IPS-18c (cell line): ENCODE measurements around the gene DOK7.

ENCODE experiments used
- H3K4me3 ChIP-seq: 2 replicates; pipeline ENCODE4 v1.7.0; 2013; ENCODE audit warnings: low read depth, mild to moderate bottlenecking, low read length, moderate library complexity; ENCODE audit not compliant: insufficient read depth
- H3K9me3 ChIP-seq: one replicate; pipeline ENCODE4 v1.6.1; 2013; ENCODE audit warnings: mild to moderate bottlenecking, low read length, moderate library complexity; ENCODE audit not compliant: control insufficient read depth, insufficient read depth

The DOK7 gene

GRCh38 chr4:3424522-3425095, 38.5 kb upstream of the DOK7 start:
- H3K4me3 ChIP-seq, result no peak overlapping the region
- no peaks in the 10 kb centered on the region for H3K9me3 ChIP-seq

DNA sequence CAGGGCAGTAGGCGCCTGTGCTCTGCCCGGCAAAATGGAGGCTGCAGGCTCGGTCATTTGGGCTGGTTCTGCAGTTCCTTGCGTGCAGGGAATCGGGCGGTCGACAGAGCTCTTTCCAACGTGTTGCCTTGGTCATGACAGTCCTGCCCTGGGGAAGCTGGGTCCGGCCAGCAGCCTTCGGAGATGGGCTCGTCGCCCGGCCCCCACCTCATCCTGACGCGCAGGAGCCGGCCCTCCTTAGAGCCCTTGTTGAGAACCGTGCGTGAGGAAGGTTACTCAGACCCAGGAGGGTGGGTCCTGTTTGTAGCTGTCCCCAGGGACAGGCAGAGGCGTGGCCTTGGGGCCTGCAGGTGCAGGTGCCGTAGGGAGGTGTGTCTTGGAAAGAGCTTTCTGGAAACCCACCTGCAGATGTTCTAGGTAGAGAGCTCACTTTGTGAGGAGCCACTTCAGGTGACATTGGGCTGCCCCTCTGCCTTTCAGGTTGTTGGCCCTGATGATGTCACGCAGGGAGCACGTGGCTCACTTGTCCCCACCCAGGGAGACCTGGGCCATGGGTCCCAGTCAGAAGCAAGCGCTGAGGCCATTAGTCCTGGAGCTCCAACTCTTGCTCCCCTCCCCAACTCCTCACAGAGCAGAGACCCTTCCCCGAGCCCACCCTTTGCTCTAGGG, 36.5 kb upstream of the DOK7 start:
- no peaks in the 10 kb centered on the region for H3K9me3 ChIP-seq
- no peak overlapping the region for H3K4me3 ChIP-seq

- Histone ChIP-seq H3K4me3 (no peak overlapping the region), H3K9me3 (no peaks in the 10 kb centered on the region)
These were observed 36.0 kb upstream of the DOK7 start for GRCh38 chr4:3427134-3427476.

DNA sequence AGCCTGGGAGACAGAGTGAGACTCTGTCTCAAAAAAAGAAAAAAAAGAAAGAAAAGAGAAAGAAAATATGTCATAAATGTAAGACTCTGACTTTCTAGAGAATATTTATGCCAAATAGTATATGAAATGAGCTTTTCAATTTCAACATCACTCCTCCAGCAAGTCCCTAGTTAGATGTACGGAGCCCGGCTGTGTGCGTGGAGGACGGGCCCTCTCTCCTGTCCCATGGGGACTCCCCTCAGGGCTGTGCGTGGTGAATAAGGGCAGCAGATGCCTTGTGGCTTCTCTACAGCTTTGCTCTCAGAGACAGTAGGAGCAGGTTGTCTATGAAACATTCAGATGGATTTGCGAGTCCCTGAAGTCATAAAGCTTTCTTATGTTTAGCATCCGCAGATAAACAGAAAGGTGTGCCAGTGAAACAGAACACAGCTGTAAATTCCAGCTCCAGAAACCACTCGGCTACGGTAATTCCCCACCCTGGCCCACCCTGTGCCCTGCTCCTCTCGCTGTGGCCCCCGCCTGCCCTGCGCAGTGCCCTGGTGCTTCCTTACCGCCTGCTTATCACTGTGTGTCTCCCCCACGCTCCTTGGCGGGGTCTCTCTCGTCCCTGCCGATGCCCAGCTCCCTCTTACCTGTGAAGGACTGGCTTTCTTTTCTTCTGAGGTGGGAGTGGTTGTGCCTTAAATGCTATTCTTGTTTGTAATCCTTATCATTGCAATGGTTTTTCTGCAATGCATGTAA, 35.2 kb upstream of the DOK7 start:
- no peak overlapping the region for H3K4me3 ChIP-seq
- H3K9me3 ChIP-seq, result no peaks in the 10 kb centered on the region

GRCh38 chr4:3429651-3430050, 33.5 kb upstream of the DOK7 start:
- Histone ChIP-seq H3K4me3 (no peak overlapping the region), H3K9me3 (no peaks in the 10 kb centered on the region)

DNA sequence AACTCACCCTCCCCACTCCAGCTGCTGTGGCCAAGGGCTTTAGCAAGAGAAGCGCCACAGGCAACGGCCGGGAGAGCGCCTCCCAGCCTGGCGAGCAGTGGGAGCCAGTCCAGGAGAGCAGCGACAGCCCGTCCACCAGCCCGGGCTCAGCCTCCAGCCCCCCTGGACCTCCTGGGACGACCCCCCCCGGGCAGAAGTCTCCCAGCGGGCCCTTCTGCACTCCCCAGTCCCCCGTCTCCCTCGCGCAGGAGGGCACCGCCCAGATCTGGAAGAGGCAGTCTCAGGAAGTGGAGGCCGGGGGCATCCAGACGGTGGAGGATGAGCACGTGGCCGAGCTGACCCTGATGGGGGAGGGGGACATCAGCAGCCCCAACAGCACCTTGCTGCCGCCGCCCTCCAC, 32.6 kb upstream of the DOK7 start:
- Histone ChIP-seq H3K9me3 (no peaks in the 10 kb centered on the region), H3K4me3 (no peak overlapping the region)

GRCh38 chr4:3431446-3431993, 31.6 kb upstream of the DOK7 start:
- Histone ChIP-seq H3K4me3 (no peak overlapping the region), H3K9me3 (no peaks in the 10 kb centered on the region)

DNA sequence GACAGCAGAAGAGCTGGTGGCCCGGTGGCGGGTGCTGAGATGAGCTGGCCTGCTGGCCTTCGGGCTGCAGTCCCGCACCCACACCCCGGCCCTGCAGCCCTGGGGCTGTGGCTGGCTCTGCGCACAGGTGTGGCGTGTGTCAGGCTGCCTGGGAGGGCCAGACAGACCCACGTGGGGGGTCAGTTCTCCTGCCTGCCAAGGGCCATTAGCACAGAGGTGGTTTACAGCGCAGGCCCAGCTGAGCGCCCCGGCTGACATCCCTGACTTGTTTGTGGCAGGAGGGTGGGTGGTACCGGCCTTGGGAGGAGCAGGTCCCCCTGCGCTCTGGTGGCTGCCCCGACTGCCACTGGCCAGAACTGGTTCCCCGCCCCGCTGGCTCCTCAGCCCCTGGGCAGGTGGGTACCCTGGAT, 30.7 kb upstream of the DOK7 start:
- Histone ChIP-seq H3K9me3 (no peaks in the 10 kb centered on the region), H3K4me3 (no peak overlapping the region)

DNA sequence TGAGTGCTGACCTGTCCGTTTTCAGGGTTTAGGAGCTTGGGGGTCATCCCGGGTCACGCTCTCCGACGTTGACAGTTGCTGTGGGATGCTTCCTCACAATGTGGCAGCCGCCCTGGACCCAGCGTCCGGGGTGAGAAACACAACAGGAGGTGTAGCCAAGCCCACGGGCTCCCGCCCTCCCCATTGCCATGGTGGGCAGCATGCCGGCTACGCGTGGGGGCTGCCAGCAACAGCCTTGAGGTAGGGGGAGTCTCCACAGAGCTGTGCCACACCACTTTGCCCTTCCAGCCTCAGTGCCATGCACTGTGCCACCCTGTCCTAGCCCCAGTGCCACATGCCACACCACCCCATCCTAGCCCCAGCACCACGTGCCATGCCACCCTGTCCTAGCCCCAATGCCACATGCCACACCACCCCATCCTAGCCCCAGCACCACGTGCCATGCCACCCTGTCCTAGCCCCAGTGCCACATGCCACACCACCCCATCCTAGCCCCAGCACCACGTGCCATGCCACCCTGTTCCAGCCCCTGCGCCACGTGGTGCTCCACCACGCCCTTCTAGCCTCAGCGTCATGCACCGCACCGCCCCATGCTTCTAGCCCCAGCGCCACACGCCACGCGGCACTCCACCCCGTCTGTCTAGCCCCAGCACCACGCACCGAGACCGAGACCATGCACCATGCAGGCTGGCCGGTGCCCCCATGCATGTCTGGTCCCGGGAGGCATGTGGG, 29.8 kb upstream of the DOK7 start:
- no peaks in the 10 kb centered on the region for H3K9me3 ChIP-seq
- no peak overlapping the region for H3K4me3 ChIP-seq

DNA sequence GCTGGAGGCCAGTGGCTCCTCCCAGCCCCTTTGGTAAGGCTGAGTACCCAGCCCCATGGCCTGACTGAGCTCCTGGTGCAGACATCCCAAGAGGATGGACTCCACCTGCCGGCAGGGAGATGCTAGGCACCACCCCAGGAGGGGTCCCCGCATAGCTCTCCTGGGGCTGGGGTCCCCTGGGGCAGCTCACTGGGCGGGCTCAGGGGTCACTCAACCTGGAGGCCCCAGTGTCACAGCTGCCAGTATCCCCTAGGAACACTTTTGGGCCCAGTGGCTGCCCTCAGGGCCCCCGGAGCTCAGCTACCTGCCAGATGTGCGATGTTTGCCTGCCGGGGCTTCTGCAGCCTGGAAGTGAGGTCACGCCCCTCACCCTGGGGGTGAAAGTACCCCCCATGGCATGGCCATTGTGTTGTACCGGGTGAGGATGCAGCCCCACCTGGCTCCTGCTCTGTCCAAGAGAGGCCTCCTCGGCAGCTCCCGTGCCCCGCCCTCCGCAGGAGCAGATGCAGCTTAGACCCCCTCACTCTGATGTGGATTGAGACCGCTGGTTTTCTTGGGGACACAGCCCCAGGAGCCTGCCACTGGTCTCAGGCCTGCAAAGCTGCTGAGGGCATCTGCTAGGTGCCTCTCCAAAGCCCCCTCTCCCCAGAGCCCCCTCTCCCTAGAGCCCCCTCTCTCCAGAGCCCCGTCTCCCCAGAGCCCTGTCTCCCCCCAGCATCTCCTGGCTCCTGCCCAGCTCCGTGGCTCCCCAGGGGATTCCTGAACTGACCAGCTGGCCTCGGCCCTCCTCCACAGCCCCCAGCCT, 28.0 kb upstream of the DOK7 start:
- H3K9me3 ChIP-seq, result no peaks in the 10 kb centered on the region

DNA sequence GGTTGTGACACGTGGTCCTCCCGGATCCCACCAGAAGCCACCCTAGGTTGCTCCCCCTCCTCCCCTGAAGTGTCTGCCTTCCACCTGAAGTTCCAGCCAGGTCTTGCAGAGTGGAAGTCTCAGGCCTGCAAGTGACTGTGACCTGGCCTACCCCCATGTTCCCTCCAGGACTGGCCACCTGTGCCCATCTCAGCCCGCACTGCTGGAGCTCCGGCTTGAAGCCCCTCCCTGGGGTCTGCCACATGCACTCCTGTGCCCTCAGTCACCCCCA, 27.5 kb upstream of the DOK7 start:
- Histone ChIP-seq H3K4me3 (no peak overlapping the region), H3K9me3 (no peaks in the 10 kb centered on the region)

More for the DNA sequence above, 28.0 kb upstream of the DOK7 start:
- no peak overlapping the region for H3K4me3 ChIP-seq

- Histone ChIP-seq H3K9me3 (no peaks in the 10 kb centered on the region), H3K4me3 (no peak overlapping the region)
These were observed 26.9 kb upstream of the DOK7 start for GRCh38 chr4:3436048-3436797.

- no peaks in the 10 kb centered on the region for H3K9me3 ChIP-seq
- H3K4me3 ChIP-seq, result no peak overlapping the region
These were observed 26.1 kb upstream of the DOK7 start for GRCh38 chr4:3436798-3437581.

GRCh38 chr4:3437582-3437936, 25.5 kb upstream of the DOK7 start:
- no peak overlapping the region for H3K4me3 ChIP-seq
- no peaks in the 10 kb centered on the region for H3K9me3 ChIP-seq

DNA sequence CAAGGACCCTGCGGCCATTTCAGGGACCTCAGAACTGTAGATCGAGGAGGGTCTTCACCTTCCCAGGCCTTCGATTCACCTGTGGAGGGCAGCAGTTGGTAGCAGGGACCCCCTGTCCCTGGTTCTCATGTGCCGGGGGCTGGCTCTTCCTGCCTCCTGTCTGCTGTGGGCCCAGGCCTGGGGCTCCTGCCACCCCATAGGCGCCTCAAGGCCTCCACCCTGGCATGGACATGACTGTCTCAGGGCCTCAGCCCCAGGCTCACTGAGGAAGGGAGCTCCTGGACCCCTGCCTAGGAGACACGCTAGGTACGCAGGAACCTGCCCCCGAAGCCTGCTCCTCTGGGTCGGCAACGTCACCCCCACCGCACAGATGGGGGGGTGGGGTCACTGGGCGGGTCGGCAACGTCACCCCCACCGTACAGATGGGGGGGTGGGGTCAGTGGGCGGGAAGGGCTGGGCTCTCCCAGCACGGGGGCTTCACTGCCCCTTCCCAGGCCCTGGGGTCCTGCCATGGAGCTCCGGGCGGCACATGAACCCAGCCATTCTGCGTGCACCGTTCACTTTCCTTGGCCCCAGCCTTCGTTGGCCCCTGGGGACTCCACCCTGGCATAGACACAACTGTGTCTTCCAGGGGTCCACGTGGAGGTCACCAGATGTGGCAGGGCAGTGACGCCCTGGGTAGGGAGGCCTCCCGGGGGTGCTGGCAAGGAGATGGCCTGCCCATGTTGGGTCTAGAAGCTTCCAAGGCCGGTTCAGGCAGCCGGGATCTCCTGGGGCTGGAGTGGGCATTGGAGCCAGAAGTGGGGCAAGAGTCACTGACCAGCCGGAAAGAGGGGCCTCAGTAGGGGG, 24.9 kb upstream of the DOK7 start:
- no peaks in the 10 kb centered on the region for H3K9me3 ChIP-seq
- no peak overlapping the region for H3K4me3 ChIP-seq
